HG03097 (cell line): Measurements from ENCODE around the gene NTF4.
"Not testable (repeated sequence)": the region's sequence is repeated elsewhere in the genome, so short reads cannot be mapped to it uniquely, and the experiment has no call there.

Experiments used
- ATAC-seq: cut with Tn5 transposase; IDR thresholded peaks from one replicate; pipeline ENCODE4 v1.9.1; 2021; ENCODE audit not compliant: unreplicated experiment, low FRiP score

NTF4 gene

DNA sequence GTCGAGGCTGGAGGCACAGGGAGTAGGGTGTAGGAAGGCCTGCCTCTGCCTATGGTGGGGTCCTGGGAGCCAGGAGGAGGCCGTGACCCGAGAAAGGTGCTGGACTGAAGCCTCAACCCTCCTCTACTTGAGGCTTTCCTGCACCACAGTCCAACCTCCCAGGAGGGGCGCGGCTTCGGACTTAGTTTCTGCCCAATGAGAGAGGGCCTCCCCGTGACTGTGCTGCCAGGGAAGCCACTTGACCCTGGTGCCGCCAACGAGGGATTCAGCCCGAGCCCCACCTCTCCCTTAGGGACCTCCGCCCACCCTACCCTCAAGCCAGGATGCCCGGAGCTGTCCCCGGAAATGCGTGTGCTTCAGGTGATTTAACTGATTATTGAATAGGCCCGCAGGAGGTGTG is 40.4 kb downstream of the NTF4 start, which contains the start of gene CGB3:
Gene CGB3, minus strand, starts transcription at position 101 of the 400 bp plus-strand sequence. CDS start 362 bp downstream, outside the sequence.
- not testable (repeated sequence) for ATAC-seq

DNA sequence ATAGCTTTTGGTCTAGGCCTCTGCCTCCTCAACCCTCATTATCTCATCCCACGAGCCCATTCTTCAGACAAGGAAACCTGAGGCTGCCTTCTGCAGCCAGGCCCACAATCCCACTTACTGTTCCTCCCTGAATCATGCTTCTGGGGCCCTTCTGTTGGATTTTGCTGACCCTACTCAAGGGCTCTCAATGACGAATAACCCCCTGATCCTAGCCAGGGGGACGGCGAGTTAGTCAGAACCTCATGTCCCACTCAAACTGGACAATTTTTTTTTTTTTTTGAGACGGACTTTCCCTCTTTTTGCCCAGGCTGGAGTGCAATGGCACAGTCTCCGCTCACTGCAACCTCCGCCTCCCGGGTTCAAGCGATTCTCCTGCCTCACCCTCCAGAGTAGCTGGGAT is 42.5 kb downstream of the NTF4 start:
- no peak for ATAC-seq

- no peak for ATAC-seq
Measured at GRCh38 chr19:49020931-49021895, 43.4 kb downstream of the NTF4 start.

- no peak for ATAC-seq
Measured at GRCh38 chr19:49020342-49020741, 44.3 kb downstream of the NTF4 start.

GRCh38 chr19:49019242-49019932 is 45.2 kb downstream of the NTF4 start:
- no peak for ATAC-seq

GRCh38 chr19:49018388-49019241 is 46.0 kb downstream of the NTF4 start:
- not testable (repeated sequence) for ATAC-seq

DNA sequence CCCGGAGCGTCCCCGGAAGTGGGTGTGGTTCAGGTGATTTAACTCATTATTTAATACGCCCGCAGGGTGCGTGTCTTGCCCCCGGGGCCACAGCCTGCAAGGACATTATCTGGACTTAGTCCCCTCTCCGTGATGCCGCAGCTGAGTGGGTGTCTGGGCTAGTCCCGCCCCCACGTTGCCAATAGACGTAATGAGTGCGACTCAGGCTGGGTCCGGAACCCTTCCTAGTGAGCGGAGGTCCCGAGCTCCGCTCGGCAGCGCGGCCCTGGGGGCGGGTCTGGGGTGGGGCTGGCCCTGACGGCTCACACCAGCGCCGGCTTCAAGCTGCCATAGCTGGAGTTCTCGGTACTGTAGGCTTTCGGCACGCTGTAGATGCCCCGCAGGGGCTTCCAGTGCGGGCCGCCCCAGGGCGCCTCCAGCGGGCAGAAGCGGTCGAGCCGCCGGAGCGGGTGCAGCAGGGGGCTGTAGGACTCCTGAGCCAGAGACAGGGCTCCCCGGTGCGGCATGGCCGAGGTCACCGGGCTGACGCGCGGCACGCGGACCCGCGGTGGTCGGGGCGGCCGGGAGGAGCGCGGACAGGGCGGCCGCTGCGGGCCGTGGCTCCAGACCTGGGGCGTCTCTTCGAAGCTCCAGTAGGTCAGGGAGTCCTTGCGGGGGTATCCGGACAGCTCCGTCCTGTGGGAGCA is 46.8 kb downstream of the NTF4 start:
- ATAC-seq: no peak

DNA sequence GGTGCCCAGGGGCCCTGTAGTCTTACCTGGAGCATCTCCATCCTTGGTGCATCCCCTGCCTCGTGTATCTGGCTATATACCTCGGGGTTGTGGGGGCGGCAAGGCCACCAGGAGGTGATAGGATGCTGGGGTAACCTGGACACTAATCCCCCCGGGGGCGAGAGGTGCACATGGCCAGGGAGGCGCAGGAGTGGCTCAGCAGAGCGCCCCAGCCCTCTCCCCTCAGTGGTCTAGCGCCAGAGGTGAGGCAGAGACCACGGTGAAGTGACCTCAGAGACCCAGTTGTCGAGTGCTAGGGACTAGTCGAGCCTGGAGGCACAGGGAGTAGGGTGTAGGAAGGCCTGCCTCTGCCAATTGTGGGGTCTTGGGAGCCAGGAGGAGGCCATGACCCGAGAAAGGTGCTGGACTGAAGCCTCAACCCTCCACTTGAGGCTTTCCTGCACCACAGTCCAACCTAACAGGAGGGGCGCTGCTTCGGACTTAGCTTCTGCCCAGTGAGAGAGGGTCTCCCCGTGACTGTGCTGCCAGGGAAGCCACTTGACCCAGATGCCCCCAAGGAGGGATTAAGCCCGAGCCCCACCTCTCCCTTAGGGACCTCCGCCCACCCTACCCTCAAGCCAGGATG is 47.5 kb downstream of the NTF4 start, which contains the start of gene LHB:
Gene LHB, minus strand, starts transcription at position 51 of the 625 bp plus-strand sequence. Its CDS starts 10 bp downstream, at position 41.
- ATAC-seq: no peak

DNA sequence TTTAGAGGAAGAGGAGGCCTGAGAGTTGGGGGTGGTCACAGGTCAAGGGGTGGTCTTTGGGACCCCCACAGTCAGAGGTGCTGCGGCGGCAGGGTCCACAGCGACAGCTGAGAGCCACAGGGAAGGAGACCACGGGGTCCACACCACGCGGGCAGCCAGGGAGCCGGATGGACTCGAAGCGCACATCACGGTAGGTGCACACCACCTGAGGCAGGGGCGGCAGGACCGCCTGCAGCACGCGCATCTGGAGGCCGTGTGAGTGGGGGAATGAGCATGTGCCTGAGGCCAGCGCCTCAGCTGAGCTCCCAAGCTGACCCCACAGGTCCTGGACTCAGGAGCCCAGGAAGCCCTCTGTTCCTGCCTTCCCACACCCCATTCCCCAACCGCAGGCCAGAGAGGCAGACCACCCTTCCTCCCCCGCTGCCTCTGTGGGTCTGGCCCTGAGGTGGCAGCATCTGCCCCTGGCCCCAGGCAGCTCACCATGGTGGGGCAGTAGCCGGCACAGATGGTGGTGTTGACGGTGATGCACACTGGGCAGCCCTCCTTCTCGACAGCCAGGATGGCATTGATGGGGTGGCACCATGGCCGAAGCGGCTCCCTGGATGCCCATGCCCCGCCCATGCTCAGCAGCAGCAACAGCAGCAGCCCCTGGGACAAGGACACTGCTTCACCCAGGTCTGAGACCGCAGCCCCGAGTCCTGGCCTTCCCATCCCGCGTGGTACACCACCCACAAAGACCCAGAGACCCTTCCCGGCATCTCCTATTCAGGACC is 48.4 kb downstream of the NTF4 start:
- no peak for ATAC-seq

DNA sequence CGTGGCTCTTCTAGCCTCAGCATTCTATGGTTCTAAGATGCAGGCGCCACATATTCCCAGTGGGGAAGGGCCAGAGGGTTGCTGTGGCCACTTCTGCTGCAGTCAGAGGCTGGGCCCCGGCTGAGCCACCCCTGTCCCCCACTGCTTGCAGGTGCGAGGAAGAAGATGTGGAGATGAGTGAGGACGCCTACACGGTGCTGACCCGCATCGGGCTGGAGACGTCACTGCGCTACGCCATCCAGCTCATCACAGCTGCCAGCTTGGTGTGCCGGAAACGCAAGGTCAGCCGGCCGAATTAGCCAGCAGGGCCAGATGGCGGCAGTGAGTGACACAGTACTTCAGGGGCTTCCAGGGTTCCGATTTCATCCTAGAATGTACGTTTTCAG is 49.8 kb downstream of the NTF4 start:
- no peak for ATAC-seq

- no peak for ATAC-seq
Measured at GRCh38 chr19:49014123-49014869, 50.3 kb downstream of the NTF4 start.

DNA sequence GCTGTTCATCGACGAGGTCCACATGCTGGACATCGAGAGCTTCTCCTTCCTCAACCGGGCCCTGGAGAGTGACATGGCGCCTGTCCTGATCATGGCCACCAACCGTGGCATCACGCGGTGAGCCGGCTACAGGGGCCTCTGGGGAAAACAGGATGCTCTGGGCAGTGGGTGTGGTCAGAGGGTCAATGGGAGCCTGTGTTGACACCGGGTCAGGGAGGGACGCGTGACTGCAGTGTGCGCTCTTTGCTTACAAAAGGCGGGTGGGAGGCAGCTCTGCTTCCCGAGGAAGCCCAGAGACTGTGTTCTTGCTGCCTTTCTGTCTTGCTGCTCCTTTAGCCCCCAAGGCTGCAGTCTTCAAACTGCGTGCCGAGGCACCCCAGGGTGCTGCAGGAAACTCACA is 53.4 kb downstream of the NTF4 start:
- ATAC-seq: no peak
